NB4 (cell line): ENCODE data around the gene TFF2.

Experiments used
- DNase-seq: peaks from one replicate; pipeline ENCODE4 v3.0.0; 2010; ENCODE audit warnings: low read depth
- H3K4me3 ChIP-seq: one replicate; pipeline ENCODE4 v1.5.1; 2011; ENCODE audit warnings: mild to moderate bottlenecking, low read depth, low read length, moderate library complexity
- CTCF ChIP-seq: IDR thresholded peaks from one replicate; pipeline ENCODE4 v1.5.1; 2012; ENCODE audit warnings: low read depth, low read length
- MAX ChIP-seq: IDR thresholded peaks from 2 replicates; pipeline ENCODE4 v1.6.1; 2011; ENCODE audit warnings: low read depth, low read length
- MYC ChIP-seq: IDR thresholded peaks from 2 replicates; pipeline ENCODE4 v1.6.1; 2011; ENCODE audit warnings: low read depth, low read length
- POLR2A ChIP-seq: IDR thresholded peaks from 2 replicates; pipeline ENCODE4 v1.6.1; 2011; ENCODE audit warnings: mild to moderate bottlenecking; ENCODE audit not compliant: insufficient read length; ENCODE audit errors: extremely low read depth

The TFF2 gene

GRCh38 chr21:42338729-42339715 lies 11.8 kb downstream of the TFF2 start:
- no peak for DNase-seq
- TF ChIP-seq MYC (no peak), CTCF (no peak), POLR2A (no peak), MAX (no peak)
- no peak overlapping the region for H3K4me3 ChIP-seq

- DNase-seq = peak; percentile 70
- no peak overlapping the region for H3K4me3 ChIP-seq
- TF ChIP-seq CTCF (peak; percentile 79), MAX (no peak)
These were observed 12.7 kb downstream of the TFF2 start for GRCh38 chr21:42337830-42338728.

- no peak for DNase-seq
- H3K4me3 ChIP-seq = no peak overlapping the region
- TF ChIP-seq POLR2A (no peak), MAX (no peak), CTCF (no peak), MYC (no peak)
These were observed 13.5 kb downstream of the TFF2 start for GRCh38 chr21:42337276-42337675.

- no peak overlapping the region for H3K4me3 ChIP-seq
- TF ChIP-seq MYC = no peak
- DNase-seq = no peak
These were observed 14.7 kb downstream of the TFF2 start for GRCh38 chr21:42336054-42336453.

GRCh38 chr21:42332557-42333317 lies 18.1 kb downstream of the TFF2 start:
- H3K4me3 ChIP-seq = no peak overlapping the region
- no peak for DNase-seq
- no peak for TF ChIP-seq POLR2A
- no peak for TF ChIP-seq CTCF
- TF ChIP-seq MAX = no peak
- no peak for TF ChIP-seq MYC

- no peak overlapping the region for H3K4me3 ChIP-seq
- TF ChIP-seq MAX (no peak), CTCF (no peak), POLR2A (no peak), MYC (no peak)
- no peak for DNase-seq
These were observed 19.1 kb downstream of the TFF2 start for GRCh38 chr21:42331660-42332059.
